Gastroesophageal sphincter (tissue), 3 donors: ENCODE results near the gene C4B.

Source experiments
- POLR2A ChIP-seq, 2 donors: fragments of 450-650 bp; IDR thresholded peaks; one replicate each; pipeline ENCODE4 v1.6.1; 2017; ENCODE audit warnings: antibody characterized with exemption in 2 of 2, mild to moderate bottlenecking in 2 of 2, moderate library complexity in 1 of 2
- POLR2AphosphoS5 ChIP-seq: sonication (generic); formaldehyde crosslinking; IDR thresholded peaks from one replicate; pipeline ENCODE4 v1.6.1; 2017; ENCODE audit warnings: antibody characterized with exemption
- TF ChIP-seq, protein P1 (sequence below), 4 experiments: fragments of 200-600 bp in 2 of 4; fragments of 450-650 bp in 2 of 4; sonication (generic) in 1 of 4; IDR thresholded peaks; one replicate each; pipeline ENCODE4 v1.5.1; 2017 to 2019; ENCODE audit warnings: antibody characterized with exemption in 4 of 4, mild to moderate bottlenecking in 2 of 4, moderate library complexity in 2 of 4

- TF ChIP-seq, protein P1, sequence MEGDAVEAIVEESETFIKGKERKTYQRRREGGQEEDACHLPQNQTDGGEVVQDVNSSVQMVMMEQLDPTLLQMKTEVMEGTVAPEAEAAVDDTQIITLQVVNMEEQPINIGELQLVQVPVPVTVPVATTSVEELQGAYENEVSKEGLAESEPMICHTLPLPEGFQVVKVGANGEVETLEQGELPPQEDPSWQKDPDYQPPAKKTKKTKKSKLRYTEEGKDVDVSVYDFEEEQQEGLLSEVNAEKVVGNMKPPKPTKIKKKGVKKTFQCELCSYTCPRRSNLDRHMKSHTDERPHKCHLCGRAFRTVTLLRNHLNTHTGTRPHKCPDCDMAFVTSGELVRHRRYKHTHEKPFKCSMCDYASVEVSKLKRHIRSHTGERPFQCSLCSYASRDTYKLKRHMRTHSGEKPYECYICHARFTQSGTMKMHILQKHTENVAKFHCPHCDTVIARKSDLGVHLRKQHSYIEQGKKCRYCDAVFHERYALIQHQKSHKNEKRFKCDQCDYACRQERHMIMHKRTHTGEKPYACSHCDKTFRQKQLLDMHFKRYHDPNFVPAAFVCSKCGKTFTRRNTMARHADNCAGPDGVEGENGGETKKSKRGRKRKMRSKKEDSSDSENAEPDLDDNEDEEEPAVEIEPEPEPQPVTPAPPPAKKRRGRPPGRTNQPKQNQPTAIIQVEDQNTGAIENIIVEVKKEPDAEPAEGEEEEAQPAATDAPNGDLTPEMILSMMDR (IDR thresholded peaks at IDR 0.05) = no peak
- TF ChIP-seq POLR2AphosphoS5 = no peak
- no peak for TF ChIP-seq POLR2A (IDR thresholded peaks at IDR 0.05)
These were observed 47.3 kb upstream of the C4B start for GRCh38 chr6:31966997-31967925.
